ENCODE measurements around the gene PEX6. TPM values are rescaled to one million over a fixed set of nuclear protein-coding genes. Genes with fewer than 3 reads are reported as not detected.

PEX6 gene
- total and polyA plus RNA-seq, 2 donors (not counting 3 experiments of a cell fraction or from before 2014, with no cell fraction given): 9.9 to 11.2 TPM

- Histone ChIP-seq H3K36me3 (ENCODE audit: control insufficient read depth in 2 of 2, extremely low read depth in 1 of 2, insufficient read depth in 2 of 2, low read length in 2 of 2) (peaks cover 0 to 12% of the 10 kb centered on the region in 2 experiments), H3K79me2 (ENCODE audit: control insufficient read depth, insufficient read depth, low read length) (no peaks in the 10 kb centered on the region), H3K27ac (ENCODE audit: insufficient read depth, low read depth, low read length) (no peak overlapping the region), H3K9ac (replicated peaks; ENCODE audit: extremely low read depth, insufficient read depth, low read length) (no peak overlapping the region), H4K20me1 (replicated peaks; ENCODE audit: control insufficient read depth, extremely low read depth, insufficient read depth, low read length) (no peaks in the 10 kb centered on the region), H3K27me3 (ENCODE audit: control insufficient read depth in 2 of 2, insufficient read depth in 2 of 2, low read length in 2 of 2) (no peaks in the 10 kb centered on the region), H3K9me3 (replicated peaks; ENCODE audit: control insufficient read depth, insufficient read depth, low read length) (no peaks in the 10 kb centered on the region), H3K9me1 (replicated peaks; ENCODE audit: control insufficient read depth, extremely low read depth, insufficient read depth, low read length) (no peaks in the 10 kb centered on the region), H3K4me1 (ENCODE audit: control insufficient read depth, extremely low read depth, insufficient read depth, low read length) (peaks cover 5% of the 10 kb centered on the region), H3K4me2 (ENCODE audit: insufficient read depth, low read length) (no peak overlapping the region), H2AFZ (ENCODE audit: low read depth, low read length) (no peak overlapping the region), H3K4me3 (replicated peaks in 1 of 3; ENCODE audit: insufficient read depth in 1 of 3, low read depth in 1 of 3, low read length in 3 of 3) (no peak overlapping the region)
- no peak for FAIRE-seq
- no TSS peak for BruUV-seq (replicated peaks)
- CTCF ChIA-PET: no interaction called here
- intact Hi-C loops (cut with micrococcal nuclease): no loop called here
- POLR2A ChIA-PET: no interaction called here
- TF ChIP-seq GATA2 (IDR thresholded peaks at IDR 0.05; ENCODE audit: insufficient read depth, insufficient read length, low read depth, low read length) (no peak), CTCF (IDR thresholded peaks at IDR 0.05; ENCODE audit: extremely low read depth in 1 of 2, insufficient read depth in 1 of 2, low read depth in 1 of 2, low read length in 2 of 2) (no peak), POLR2A (IDR thresholded peaks at IDR 0.05; ENCODE audit: low read depth, low read length) (no peak), EZH2 (IDR thresholded peaks at IDR 0.05; ENCODE audit: borderline replicate concordance, low read depth, low read length, severe bottlenecking) (no peak), MAX (IDR thresholded peaks at IDR 0.05; ENCODE audit: insufficient read depth, insufficient read length) (no peak), FOS (IDR thresholded peaks at IDR 0.05; ENCODE audit: borderline replicate concordance, insufficient read depth, low read length) (no peak), MYC (IDR thresholded peaks at IDR 0.05; ENCODE audit: low read depth, low read length) (no peak), JUN (IDR thresholded peaks at IDR 0.05; ENCODE audit: borderline replicate concordance, insufficient read depth, insufficient read length, low read depth) (no peak), POLR2AphosphoS5 (IDR thresholded peaks at IDR 0.05; ENCODE audit: insufficient read depth, low read depth, low read length) (no peak)
- dilution Hi-C loops (cut with MboI; ENCODE audit: extremely low pct_ligation_motif_present, low sequenced_read_pairs): no loop called here
- no peak for DNase-seq (ENCODE audit: low read depth, low spot score)
Observed at GRCh38 chr6:42969934-42970333, 9.0 kb downstream of the PEX6 start.

Data from endothelial cell of umbilical vein (primary cell).